Naive thymus-derived CD4-positive, alpha-beta T cell (primary cell): ENCODE data around the gene NPTXR. TPM values are rescaled to one million over a fixed set of nuclear protein-coding genes. Genes with fewer than 3 reads are reported as not detected.
A peak's percentile ranks its signal among the peaks of the same experiment; 100 is the strongest.

Experiments used
- ATAC-seq: fragments of 150-1000 bp; cut with Tn5 transposase; 2 replicates; pipeline ENCODE4 v1.10.0; 2021; ENCODE audit warnings: mild to moderate bottlenecking, moderate library complexity
- CTCF ChIA-PET: fragments of 350-600 bp; sonication (Branson Sonifier 250); formaldehyde crosslinking; loops from one replicate; lab custom pipeline; 2021; ENCODE audit warnings: antibody characterized with exemption; lab: Charles Lee
- POLR2A ChIA-PET: fragments of 350-600 bp; sonication (Branson Sonifier 250); formaldehyde crosslinking; loops from one replicate; lab custom pipeline; 2021; ENCODE audit warnings: antibody characterized with exemption, inconsistent platforms; lab: Charles Lee
- DNase-seq, 9 donors: peaks; one replicate each; pipeline versions ENCODE4 v3.0.0 to v3.0.0-alpha.2; 2020 to 2022; ENCODE audit warnings: mixed read lengths in 1 of 9
- H3K27ac ChIP-seq: one replicate; pipeline ENCODE4 v1.7.0; 2013; ENCODE audit warnings: mild to moderate bottlenecking, low read depth, low read length, moderate library complexity
- H3K27me3 ChIP-seq, 2 donors: one replicate each; pipeline ENCODE4 v1.7.0; 2013; ENCODE audit warnings: low read length in 2 of 2, mild to moderate bottlenecking in 2 of 2, moderate library complexity in 2 of 2; ENCODE audit not compliant: control insufficient read depth in 2 of 2, insufficient read depth in 2 of 2
- H3K36me3 ChIP-seq, 3 experiments: 1 replicate in 2 of 3; 2 replicates in 1 of 3; pipeline ENCODE4 v1.7.0; 2013; ENCODE audit warnings: low read length in 3 of 3, mild to moderate bottlenecking in 3 of 3, moderate library complexity in 1 of 3; ENCODE audit not compliant: insufficient read depth in 3 of 3, control insufficient read depth in 2 of 3
- H3K4me1 ChIP-seq, 2 donors: one replicate each; pipeline ENCODE4 v1.7.0; 2013; ENCODE audit warnings: low read length in 2 of 2, mild to moderate bottlenecking in 2 of 2, moderate library complexity in 1 of 2; ENCODE audit not compliant: control insufficient read depth in 2 of 2, insufficient read depth in 2 of 2
- H3K4me3 ChIP-seq: 2 replicates; pipeline ENCODE4 v1.7.0; 2013; ENCODE audit warnings: mild to moderate bottlenecking, low read length
- H3K9me3 ChIP-seq, 3 experiments: 1 replicate in 2 of 3; 2 replicates in 1 of 3; pipeline ENCODE4 v1.7.0; 2013; ENCODE audit warnings: low read length in 3 of 3; ENCODE audit not compliant: control insufficient read depth in 2 of 3
- H3K27ac Mint-ChIP-seq, 9 donors: one replicate each; pipeline ENCODE4 v1.8.0; 2020 to 2022; ENCODE audit warnings: mixed read lengths in 9 of 9, mild to moderate bottlenecking in 8 of 9, moderate library complexity in 5 of 9, inconsistent platforms in 2 of 9
- H3K27me3 Mint-ChIP-seq, 5 donors: one replicate each; pipeline ENCODE4 v1.8.0; 2021 to 2022; ENCODE audit warnings: mixed read lengths in 5 of 5, mild to moderate bottlenecking in 1 of 5
- H3K36me3 Mint-ChIP-seq, 5 donors: one replicate each; pipeline ENCODE4 v1.8.0; 2020 to 2022; ENCODE audit warnings: mixed read lengths in 5 of 5, mild to moderate bottlenecking in 3 of 5, inconsistent platforms in 1 of 5
- H3K4me1 Mint-ChIP-seq, 7 donors: one replicate each; pipeline ENCODE4 v1.8.0; 2020 to 2022; ENCODE audit warnings: mixed read lengths in 7 of 7, mild to moderate bottlenecking in 3 of 7, inconsistent platforms in 1 of 7
- H3K4me3 Mint-ChIP-seq, 10 donors: one replicate each; pipeline ENCODE4 v1.8.0; 2020 to 2022; ENCODE audit warnings: mild to moderate bottlenecking in 10 of 10, mixed read lengths in 10 of 10, moderate library complexity in 6 of 10, inconsistent platforms in 2 of 10
- H3K9me3 Mint-ChIP-seq, 11 donors: one replicate each; pipeline ENCODE4 v1.8.0; 2020 to 2022; ENCODE audit warnings: mixed read lengths in 11 of 11, mild to moderate bottlenecking in 4 of 11, inconsistent platforms in 1 of 11, moderate library complexity in 1 of 11
- intact Hi-C, 2 donors: fragments of 100-400 bp; cut with micrococcal nuclease; formaldehyde crosslinking; loops; one replicate each; pipeline ENCODE4 v1.15.1; 2023
- polyA plus RNA-seq, 2 donors: library from polyadenylated mRNA; unstranded; fragments of 300-500 nt; fragmentation: Illumina TruSeq; gene quantifications; one replicate each; pipeline ENCODE4 v1.2.3, GENCODE V29; 2021
- total RNA-seq, 6 experiments: library from RNA in 5 of 6; stranded (reverse) in 5 of 6; gene quantifications; 1 replicate in 5 of 6; 2 replicates in 1 of 6; pipeline ENCODE4 v1.2.3 and lab custom pipeline; 2021 to 2026

NPTXR gene
- total and polyA plus RNA-seq, 7 experiments from 2014 or later = 0.85 to 12.9 (median 4.4) TPM

GRCh38 chr22:38864361-38865191 lies 20.7 kb upstream of the NPTXR start:
- DNase-seq = no peak
- peaks cover 12 to 31% (median 17%) of the 10 kb centered on the region in 7 donors for H3K4me1 Mint-ChIP-seq
- ATAC-seq = no peak
- H3K27ac Mint-ChIP-seq = peak overlapping the region in 5 of 9 donors; percentile 10 to 59 (median 38)
- CTCF ChIA-PET = no interaction called here
- no peaks in the 10 kb centered on the region for H3K27me3 Mint-ChIP-seq
- H3K9me3 Mint-ChIP-seq = no peaks in the 10 kb centered on the region
- peaks cover 0 to 2% (median 0%) of the 10 kb centered on the region in 5 donors for H3K36me3 Mint-ChIP-seq
- Histone ChIP-seq H3K27ac (no peak overlapping the region), H3K4me1 (peaks cover under 1 to 9% of the 10 kb centered on the region in 2 donors), H3K9me3 (no peaks in the 10 kb centered on the region), H3K4me3 (no peak overlapping the region), H3K36me3 (peaks cover 0 to 42% (median under 1%) of the 10 kb centered on the region in 3 experiments), H3K27me3 (no peaks in the 10 kb centered on the region)
- POLR2A ChIA-PET = interaction anchor here (0.5 kb wide), 1 partner anchor 139 kb away, joined by 3 read pairs; no protein-coding TSS in a partner anchor
- intact Hi-C loops = no loop called here
- H3K4me3 Mint-ChIP-seq = no peak overlapping the region

DNA sequence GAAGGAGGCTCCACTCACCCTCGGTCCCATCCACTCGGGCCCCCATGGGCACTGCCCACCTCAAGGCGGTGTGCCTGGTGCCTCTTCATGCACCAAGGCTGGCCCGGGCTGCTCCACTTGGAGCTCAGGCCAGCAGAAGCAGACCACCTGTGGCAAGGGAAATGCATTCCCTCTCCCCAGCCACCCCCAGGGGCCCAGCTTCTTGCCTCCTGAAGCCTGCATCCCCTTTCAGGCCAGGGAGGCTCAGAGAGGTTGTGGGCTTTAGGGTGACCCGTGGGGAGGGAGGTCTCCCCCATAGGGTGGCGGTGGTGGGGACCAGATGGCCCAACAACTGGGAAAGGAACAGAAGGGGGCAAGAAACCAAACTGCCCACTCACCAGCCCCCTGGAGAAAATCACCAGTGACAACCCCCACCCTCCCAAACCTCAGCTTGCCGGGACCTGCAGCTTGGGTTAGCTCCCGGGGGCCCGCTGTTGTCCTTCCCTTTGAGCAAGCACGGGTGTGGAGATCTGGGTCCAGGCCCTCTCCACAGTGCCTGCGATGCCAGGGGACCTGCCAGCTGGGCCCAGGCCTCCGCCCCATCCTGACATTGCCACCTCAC lies 19.8 kb upstream of the NPTXR start:
- Histone ChIP-seq H3K36me3 (peaks cover 0 to 39% (median 0%) of the 10 kb centered on the region in 3 experiments), H3K4me1 (peaks cover 0 to 3% of the 10 kb centered on the region in 2 donors), H3K9me3 (no peaks in the 10 kb centered on the region), H3K27ac (no peak overlapping the region), H3K27me3 (no peaks in the 10 kb centered on the region), H3K4me3 (no peak overlapping the region)
- Mint-ChIP-seq H3K4me3 (peak overlapping the region in 1 of 10 donors; percentile 31), H3K27ac (peak overlapping the region in 2 of 9 donors; percentile 10 to 71), H3K4me1 (peaks cover 4 to 23% (median 14%) of the 10 kb centered on the region in 7 donors), H3K9me3 (no peaks in the 10 kb centered on the region), H3K27me3 (no peaks in the 10 kb centered on the region), H3K36me3 (peaks cover 0 to 1% (median 0%) of the 10 kb centered on the region in 5 donors)
- ChIA-PET POLR2A (interaction anchor here (0.5 kb wide), 1 partner anchor 140 kb away, joined by 3 read pairs; no protein-coding TSS in a partner anchor), CTCF (no interaction called here)
- intact Hi-C loops = no loop called here
- ATAC-seq (no peak), DNase-seq (no peak)

GRCh38 chr22:38862375-38863329 lies 18.8 kb upstream of the NPTXR start:
- Histone ChIP-seq H3K4me1 (no peaks in the 10 kb centered on the region), H3K4me3 (no peak overlapping the region), H3K9me3 (no peaks in the 10 kb centered on the region), H3K27me3 (no peaks in the 10 kb centered on the region), H3K36me3 (peaks cover 0 to 30% (median 0%) of the 10 kb centered on the region in 3 experiments), H3K27ac (no peak overlapping the region)
- Mint-ChIP-seq H3K4me3 (no peak overlapping the region), H3K27ac (peak overlapping the region in 6 of 9 donors; percentile 12 to 71 (median 33)), H3K4me1 (peaks cover 0 to 14% (median 6%) of the 10 kb centered on the region in 7 donors), H3K36me3 (no peaks in the 10 kb centered on the region), H3K9me3 (no peaks in the 10 kb centered on the region), H3K27me3 (peaks cover 0 to under 1% (median 0%) of the 10 kb centered on the region in 5 donors)
- DNase-seq = no peak
- CTCF ChIA-PET = interaction anchor here (1.1 kb wide), 1 partner anchor 7 kb away, joined by 5 read pairs; no protein-coding TSS in a partner anchor
- ATAC-seq = no peak
- POLR2A ChIA-PET = interaction anchor here (1.1 kb wide), 1 partner anchor 19 kb away, joined by 3 read pairs; no protein-coding TSS in a partner anchor
- intact Hi-C loops = no loop called here

DNA sequence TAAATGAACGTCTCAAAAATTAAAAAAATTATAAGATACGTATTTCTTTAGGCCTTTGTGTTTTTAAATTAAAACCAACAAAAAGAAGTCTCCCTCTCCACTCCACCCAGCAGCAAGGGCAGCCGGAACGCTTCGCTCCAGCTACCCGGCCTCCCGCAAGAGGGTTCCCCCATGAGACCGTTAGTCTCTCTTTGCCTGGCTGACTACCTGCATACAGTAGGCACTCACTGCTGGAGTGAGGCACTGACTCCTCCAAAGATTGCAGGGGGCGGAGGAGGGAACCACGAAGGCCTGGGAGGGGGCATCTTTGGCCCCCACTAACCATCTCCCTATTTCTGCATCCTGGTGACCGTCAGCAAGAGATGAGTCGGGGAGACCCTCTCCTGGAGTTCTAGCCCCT lies 18.1 kb upstream of the NPTXR start:
- Histone ChIP-seq H3K4me1 (no peaks in the 10 kb centered on the region), H3K4me3 (no peak overlapping the region), H3K36me3 (peaks cover 0 to 24% (median 0%) of the 10 kb centered on the region in 3 experiments), H3K27ac (no peak overlapping the region), H3K9me3 (no peaks in the 10 kb centered on the region), H3K27me3 (no peaks in the 10 kb centered on the region)
- H3K27ac Mint-ChIP-seq = peak overlapping the region in 3 of 9 donors; percentile 14 to 28 (median 16)
- H3K9me3 Mint-ChIP-seq = no peaks in the 10 kb centered on the region
- DNase-seq (no peak), ATAC-seq (no peak)
- ChIA-PET POLR2A (interaction anchor here (1.1 kb wide), 1 partner anchor 19 kb away, joined by 3 read pairs; no protein-coding TSS in a partner anchor), CTCF (interaction anchor here (1.1 kb wide), 1 partner anchor 8 kb away, joined by 5 read pairs; no protein-coding TSS in a partner anchor)
- H3K4me1 Mint-ChIP-seq = peaks cover 0 to 12% (median 5%) of the 10 kb centered on the region in 7 donors
- no peaks in the 10 kb centered on the region for H3K36me3 Mint-ChIP-seq
- H3K27me3 Mint-ChIP-seq = peaks cover 0 to 7% (median 0%) of the 10 kb centered on the region in 5 donors
- intact Hi-C loops = no loop called here
- H3K4me3 Mint-ChIP-seq = no peak overlapping the region

- ChIA-PET POLR2A (interaction anchor here (0.6 to 1.1 kb wide), 2 partner anchors 18 to 143 kb away, joined by 3 read pairs; no protein-coding TSS in a partner anchor), CTCF (interaction anchor here (1.1 kb wide), 1 partner anchor 9 kb away, joined by 5 read pairs; no protein-coding TSS in a partner anchor)
- Mint-ChIP-seq H3K27ac (no peak overlapping the region), H3K4me3 (no peak overlapping the region), H3K27me3 (peaks cover 0 to 11% (median 0%) of the 10 kb centered on the region in 5 donors), H3K9me3 (no peaks in the 10 kb centered on the region), H3K4me1 (peaks cover 0 to 12% (median 5%) of the 10 kb centered on the region in 7 donors), H3K36me3 (no peaks in the 10 kb centered on the region)
- no peak overlapping the region for H3K4me3 ChIP-seq
- H3K27me3 ChIP-seq = no peaks in the 10 kb centered on the region
- H3K36me3 ChIP-seq = peaks cover 0 to 22% (median 0%) of the 10 kb centered on the region in 3 experiments
- ATAC-seq (no peak), DNase-seq (no peak)
- intact Hi-C loops = no loop called here
- H3K9me3 ChIP-seq = no peaks in the 10 kb centered on the region
- H3K4me1 ChIP-seq = no peaks in the 10 kb centered on the region
- no peak overlapping the region for H3K27ac ChIP-seq
Measured at GRCh38 chr22:38861170-38861876, 17.5 kb upstream of the NPTXR start.
